IPS-11a (cell line): ENCODE results near the gene ELAVL1.
"Not testable (repeated sequence)": the region's sequence is repeated elsewhere in the genome, so short reads cannot be mapped to it uniquely, and the experiment has no call there.

Experiments used
- H3K4me3 ChIP-seq: one replicate; pipeline ENCODE4 v1.5.1; 2013; ENCODE audit warnings: low read depth, low read length, control low read depth

The ELAVL1 gene

DNA sequence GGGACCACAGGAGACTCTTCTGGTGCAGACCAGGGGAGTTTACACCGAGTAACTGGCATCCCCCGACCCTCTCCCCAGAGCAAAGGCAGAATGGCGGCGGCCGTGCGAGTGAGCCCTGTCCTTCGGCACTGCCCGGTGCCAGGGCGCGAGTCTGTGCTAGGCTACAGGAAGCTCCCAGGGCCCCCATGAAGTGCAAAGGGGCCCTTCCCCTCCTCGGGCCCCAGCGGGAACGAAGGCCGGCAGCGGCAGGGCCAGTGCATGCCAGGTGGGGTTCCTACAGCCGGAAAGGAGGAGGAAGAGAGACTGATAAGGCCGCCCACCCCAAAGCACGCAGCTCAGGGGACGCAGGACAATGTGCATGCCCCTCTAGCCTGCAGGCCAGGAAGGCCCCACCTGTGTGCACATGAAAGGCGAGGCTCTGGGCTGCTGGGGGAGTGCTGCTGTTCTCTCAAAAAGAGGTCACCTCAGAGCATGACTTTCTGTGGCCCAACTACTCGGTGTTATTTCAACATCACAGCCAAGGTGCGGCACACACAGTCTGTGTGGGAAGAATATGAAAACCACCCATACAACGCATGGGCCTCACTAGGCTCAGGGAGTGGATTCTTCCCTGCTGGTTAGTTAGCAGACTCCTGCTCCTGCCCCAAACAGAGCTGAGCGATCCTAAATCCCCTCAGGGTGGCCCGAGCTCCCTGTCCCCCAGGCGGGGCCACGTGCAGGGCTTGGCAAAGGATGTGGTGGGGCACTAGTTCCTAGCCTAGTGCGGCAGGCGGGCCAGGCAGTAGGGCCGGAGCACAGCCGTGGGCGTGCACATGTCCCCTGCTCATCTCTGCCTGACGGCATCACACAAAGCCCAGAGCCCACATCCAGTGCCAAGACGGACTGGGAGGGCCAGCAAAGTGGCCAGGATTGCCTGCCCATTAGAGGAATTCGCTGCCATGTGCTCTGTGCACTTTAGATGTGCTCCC is 33.6 kb downstream of the ELAVL1 start:
- no peak overlapping the region for H3K4me3 ChIP-seq

DNA sequence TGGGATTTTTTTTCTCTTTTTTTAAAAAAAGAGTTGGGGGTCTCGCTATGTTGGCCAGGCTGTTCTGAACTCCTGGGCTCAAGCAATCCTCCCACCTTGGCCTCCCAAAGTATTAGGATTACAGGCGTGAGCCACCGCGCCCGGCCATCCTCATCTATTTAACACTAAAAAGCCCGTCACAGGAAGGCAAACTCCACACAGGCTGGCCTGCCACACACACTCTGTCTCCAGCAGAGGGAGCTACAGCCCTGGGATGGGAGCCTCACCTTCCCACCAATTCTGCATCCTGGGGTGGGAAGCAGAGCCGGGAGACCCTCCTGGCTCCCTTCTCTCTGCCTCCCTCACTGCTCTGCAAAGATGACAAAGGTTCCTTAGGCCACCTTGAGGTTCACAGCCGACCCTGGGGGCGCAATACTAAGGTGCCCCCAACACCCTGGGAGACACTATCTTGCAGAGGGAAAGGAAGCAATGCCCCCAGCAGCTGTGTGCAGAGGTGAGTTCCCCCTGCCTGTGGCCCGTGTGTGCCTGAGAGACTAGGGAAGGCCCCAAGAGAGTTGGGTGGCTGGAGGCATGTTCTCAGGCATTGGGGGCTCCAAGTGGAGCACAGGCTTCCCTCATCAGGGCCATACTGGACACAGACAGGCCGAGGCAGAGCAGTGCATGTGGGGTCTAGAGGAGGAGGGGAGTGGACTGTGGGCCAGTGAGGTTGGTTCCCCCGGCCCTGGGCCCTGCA is 34.6 kb downstream of the ELAVL1 start:
- no peak overlapping the region for H3K4me3 ChIP-seq

DNA sequence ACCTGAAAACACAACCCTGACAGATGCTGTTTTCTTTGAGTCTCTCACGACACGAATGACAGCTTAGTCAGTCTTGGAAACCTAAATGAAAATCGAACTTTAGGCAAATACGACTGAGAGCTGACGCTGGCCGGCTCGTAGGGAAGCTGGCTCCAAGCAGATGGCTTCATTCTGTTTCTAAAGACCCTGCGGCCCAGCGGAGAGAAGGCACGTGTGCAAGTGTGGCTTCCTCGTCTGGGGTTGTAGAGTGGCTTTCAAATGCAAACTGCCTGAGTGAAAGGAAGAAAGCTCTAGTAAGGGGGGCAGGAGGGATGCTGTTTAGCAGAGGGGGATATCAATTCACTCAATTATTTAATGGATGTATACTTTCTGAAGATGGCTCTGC is 35.9 kb downstream of the ELAVL1 start:
- no peak overlapping the region for H3K4me3 ChIP-seq

DNA sequence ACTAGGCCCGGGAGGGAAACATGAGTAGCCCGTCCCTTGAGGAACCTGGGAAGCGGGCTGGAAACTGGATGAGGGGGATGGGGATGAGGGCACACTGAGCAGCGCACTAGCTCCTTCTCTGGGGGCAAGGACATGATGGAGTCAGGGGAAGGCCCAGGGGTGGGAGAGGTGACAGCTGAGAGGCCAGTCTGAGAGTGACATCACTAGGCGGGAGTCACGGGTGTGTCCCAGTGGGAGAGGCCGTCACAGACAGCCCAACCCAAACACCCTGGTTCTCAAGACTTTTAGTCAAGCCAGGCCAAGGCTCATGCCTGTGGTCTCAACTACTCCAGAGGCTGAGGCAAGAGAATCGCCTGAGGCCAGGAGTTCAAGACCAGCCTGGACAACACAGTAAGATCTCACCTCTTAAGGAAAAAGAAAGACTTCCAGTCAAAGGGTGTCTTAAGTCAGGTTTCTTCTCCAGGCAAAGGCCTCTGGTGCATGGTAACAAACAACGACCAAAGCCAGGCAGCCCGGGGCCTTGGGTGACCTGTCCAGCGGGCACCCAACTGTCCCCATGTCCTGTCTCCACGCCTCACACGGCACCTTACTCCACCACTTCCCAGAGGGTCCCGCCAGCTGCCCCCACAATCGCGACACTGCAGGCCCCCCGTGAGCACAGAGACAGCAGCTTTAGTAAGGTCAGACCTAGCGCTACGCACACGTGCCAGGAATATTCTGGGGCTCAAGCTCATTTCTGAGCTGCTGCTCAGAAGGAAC is 36.5 kb downstream of the ELAVL1 start:
- no peak overlapping the region for H3K4me3 ChIP-seq

DNA sequence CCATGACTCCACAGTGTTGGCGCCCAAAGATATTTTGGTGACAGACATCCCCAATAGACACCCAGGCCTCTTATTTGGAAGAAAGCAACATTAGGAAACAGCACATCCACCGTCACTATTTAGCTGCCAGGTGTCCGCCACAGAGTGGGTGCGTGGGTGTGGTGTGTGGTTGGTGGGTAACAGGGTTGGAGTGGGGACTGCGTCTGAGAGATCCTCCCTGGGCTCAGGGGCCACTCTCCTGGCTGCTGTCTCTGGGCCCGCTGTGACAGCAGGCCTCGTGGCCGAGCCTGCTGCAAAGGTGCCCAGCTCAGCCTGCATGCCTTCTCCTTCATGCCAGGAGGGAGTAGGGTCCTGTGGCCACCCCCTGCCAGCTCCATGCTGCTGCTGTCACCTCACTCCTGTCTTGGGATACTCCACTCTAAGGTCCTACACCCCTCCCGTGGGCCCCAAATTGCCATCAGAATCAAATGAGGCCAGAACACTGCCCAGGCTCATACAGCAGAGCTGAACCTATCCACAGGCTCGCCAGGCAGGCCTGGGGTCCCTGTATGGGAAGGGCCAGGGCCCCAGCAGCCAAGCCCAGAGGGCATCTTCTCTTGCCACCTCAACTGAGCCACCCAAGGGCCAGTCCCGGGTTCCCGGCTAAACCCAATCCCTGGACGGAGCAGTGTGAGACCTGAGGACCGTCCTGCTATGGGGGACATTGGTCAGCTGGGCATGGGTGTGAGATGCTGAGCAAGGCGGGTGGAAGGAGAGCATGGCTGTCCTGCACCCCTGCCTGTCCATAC is 37.2 kb downstream of the ELAVL1 start:
- no peak overlapping the region for H3K4me3 ChIP-seq

DNA sequence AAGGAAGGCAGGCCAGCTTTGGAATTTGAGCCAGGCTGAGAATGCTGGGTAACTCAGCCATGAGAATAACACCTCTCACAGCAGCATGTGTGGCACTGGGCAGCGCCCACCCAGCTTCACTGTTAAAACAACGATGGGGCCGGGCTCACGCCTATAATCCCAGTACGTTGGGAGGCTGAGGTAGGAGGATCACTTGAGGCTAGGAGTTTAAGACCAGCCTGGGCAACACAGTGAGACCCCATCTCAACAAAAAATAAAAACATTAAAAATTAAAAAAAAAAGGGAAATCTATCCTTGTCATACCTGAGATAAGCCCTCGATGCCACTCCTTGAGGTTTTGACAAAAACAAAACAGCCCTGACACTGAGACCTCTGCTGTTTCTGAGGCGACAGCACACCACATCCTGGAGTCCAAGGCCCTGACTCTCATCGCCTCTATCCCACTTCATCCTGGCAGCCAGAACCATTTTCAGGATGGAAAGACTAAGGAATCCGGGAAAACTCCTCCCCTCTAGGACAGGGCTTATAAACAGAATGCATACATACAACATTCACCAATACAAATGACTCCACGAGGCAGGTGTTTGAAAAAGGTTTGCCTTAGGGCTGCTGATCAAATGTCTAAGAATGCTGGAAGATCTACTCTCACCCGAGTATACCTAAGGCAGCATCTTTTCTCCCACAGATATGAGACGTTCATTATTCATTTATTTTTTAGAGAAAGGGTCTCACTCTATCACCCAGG is 39.3 kb downstream of the ELAVL1 start:
- no peak overlapping the region for H3K4me3 ChIP-seq

DNA sequence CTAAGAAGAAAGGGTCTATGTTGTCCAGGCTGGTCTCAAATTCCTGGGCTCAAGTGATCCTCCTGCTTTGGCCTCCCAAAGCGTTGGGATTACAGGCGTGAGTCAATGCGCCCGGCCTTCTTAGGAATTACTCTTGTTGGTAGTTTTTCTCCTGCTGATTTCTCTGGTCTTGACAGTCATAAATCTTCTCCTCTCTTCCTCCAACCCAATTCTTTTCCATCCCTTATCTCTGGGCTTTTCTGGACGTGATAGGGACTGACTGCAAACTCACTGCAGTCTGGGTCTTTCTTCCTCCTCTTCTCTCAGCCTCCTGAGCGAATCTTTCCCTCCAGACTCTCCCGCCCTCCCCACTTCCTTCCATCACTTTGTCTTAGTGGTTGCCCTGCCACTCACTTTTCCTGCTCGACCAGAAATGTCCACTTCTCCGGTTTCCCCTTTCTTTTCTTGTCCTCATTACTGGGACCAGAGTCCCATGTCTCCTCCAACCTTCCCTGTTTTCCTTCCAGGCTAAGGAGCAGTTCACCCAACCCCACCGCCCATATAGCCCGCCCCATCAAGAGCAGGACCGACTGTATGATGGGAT is 40.1 kb downstream of the ELAVL1 start:
- H3K4me3 ChIP-seq, result no peak overlapping the region

DNA sequence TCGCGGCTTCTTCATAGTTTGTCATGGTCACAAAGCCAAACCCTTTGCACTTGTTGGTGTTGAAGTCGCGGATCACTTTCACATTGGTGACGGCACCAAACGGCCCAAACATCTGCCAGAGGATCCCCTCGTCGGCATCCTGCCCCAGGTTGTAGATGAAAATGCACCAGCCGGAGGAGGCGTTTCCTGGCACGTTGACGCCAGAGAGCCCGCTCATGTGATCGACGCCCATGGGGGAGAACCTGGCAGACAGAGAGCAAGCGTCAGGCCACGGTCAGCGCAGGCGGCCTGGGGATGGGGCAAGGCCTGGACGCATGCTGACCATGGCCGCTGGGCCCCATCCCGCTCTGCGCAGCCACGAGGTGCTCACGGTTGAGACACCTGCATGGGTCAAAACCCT is 41.9 kb downstream of the ELAVL1 start:
- no peak overlapping the region for H3K4me3 ChIP-seq

DNA sequence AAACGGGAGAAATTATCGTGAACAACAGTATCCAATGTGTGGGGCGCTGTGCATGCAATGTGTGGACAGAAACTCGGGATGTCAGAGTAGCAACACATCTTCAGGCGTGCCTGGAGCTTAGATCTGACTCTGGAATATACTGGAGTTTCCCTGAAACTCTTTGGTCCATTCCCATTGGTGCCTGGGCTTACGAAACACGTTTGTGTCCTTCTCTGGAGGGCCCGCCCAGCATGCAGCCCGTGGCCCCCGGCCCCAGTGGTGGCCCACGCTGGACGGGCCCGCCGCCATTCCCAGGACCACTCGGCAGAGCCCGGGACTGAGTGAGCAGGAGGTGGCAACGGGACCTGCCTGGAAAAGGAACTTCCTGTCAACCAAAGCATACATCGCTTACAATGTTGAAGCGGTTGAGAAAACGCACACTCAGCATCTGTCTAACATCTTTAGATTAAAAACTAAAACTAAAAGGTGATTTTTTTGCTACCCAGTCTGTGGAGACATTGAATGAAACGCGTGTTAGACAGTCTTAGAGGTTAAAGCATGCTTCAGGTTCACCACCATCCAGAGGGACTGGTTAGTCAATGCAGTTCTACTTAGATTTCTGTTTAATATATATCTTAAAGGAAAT is 42.7 kb downstream of the ELAVL1 start:
- no peak overlapping the region for H3K4me3 ChIP-seq

DNA sequence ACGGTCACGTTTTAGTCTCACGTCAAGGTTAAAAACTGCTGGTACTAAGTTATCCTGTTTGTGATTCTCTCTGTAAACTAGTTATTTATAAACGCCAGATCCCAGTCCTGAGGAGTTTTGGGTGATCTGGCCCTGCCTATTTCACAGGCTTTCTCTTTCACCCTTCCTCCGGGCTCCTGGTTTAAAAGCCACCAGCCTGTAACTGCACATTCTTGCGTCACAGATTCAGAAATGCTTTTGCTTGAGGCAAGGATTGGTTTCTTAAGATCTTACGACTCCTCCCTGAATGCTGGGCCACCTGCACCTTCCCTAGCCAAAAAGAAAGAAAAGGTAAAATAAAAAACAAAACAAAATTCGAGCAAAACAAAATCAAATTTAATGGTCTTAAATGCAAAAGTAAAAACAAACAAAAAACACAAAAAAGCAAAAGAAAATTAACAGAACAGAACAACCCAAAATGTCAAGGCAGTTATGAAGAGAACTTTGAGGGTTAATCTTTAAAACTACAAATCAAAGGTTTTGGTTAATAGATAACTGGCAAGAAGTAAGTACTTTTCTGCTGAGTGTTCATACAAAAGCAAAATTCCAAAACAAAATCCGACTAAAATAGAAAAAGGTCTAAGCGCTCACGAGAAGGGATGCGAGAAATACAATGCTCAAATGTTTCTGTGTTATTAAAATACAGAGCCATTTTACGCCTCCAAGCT is 43.4 kb downstream of the ELAVL1 start:
- H3K4me3 ChIP-seq, result no peak overlapping the region

DNA sequence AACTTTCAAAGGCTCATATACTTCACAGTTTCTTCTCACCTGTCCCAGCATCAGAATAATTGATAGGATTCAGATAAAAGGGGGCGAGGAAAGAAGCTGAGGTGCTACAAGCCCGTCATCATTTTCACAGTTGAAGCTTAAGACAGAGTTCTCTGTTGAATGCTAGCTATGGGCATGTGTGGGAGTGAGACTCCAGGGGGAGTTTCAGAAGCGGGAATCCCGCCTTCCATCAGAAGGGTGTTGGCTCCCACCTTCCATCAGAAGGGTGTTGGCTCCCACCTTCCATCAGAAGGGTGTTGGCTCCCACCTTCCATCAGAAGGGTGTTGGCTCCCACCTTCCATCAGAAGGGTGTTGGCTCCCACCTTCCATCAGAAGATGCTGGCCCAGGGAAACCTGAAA is 44.4 kb downstream of the ELAVL1 start:
- H3K4me3 ChIP-seq, result not testable (repeated sequence)

DNA sequence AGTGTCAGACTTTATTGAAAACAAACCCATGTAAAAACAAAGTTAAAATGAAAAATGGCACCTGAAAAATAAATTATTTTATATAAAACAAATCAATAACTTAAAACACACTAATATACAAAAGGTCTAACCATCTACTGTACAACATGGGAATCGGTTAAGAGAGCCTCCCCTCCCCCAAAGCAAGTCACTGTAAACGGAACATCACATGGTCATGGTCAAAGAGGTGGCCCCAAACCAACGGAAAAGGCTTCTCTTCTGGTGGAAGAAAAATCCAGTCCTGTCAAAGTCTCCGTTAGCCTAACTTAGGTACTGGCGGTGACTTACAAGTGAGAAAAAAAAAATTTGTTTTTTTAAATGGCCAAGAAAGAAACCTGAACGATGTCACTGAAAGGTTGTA is 46.2 kb downstream of the ELAVL1 start:
- no peak overlapping the region for H3K4me3 ChIP-seq

DNA sequence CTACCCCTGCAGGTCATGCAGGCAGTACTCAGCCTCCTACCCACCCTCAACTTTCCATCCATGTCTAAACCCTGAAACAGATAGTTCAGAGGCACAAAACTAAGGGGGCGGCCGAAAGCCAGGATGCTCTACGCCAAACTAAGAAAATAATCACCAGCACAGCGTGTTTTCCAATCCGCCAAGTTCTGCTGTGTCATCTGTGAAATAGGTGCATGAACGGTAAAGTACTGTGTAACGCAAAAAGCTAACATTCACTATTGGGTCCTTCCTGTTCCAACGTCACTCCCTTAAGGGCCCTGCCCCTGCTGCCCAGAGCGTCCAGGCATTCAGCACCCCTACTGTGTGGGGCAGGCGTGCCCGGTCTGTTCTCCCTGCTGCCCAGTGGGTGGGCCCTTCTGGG is 49.7 kb downstream of the ELAVL1 start:
- H3K4me3 ChIP-seq, result no peak overlapping the region

DNA sequence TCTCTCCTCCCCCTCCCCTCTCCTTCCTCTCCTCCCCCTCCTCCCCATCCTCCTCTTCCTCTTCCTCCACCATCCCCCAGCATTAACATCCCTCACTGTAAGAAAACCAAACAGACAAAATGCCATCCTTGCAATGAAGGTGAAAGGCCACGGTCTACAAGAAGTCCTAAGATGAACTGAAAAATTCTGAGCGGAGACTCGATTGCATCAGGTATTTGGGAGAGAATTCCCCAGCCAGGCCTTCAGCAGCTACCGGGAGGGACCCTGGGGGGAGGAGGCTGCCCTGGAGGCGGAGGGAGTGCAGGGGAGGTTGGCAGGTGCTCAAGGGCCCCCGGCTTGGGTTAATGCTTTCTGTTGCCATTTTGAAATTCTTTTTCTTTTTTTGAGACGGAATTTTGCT is 51.9 kb downstream of the ELAVL1 start:
- H3K4me3 ChIP-seq, result no peak overlapping the region

DNA sequence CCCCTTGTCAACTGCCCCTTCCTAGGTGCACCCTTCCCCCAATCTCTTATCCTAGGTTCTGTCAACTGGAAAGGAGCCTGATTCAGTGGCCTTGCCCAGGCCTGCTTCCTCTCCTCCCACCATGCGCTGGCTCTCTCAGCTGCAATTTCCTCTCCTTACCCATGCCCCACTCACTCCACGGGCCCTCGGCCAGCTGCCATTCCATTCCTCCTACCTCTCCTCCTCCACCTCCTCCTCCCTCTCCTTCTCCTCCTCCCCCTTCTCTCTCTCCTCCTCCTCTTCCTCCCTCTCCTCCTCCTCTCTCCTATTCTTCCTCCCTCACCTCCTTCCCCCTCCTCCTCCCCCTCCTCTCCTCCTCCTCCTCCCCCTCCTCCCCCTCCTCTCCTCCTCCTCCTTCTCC is 52.4 kb downstream of the ELAVL1 start:
- H3K4me3 ChIP-seq, result no peak overlapping the region

DNA sequence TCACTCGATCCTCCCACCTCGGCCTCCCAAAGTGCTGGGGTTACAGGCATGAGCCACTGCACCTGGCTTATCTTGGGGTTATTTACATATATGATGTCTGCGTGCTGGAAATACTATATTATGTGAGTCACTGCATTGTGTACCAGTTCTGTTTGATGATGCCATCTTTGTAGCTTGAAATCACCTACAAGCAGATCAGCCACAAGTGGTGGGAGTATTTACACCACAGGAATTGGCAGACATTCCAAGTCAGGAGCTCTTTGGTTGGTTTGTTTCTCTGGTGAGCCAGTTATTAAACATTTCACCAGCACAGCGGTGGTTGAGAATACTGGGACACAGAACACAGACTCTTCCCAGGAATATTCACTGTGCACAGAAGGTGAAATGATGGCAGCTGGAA is 57.5 kb downstream of the ELAVL1 start:
- H3K4me3 ChIP-seq, result no peak overlapping the region

DNA sequence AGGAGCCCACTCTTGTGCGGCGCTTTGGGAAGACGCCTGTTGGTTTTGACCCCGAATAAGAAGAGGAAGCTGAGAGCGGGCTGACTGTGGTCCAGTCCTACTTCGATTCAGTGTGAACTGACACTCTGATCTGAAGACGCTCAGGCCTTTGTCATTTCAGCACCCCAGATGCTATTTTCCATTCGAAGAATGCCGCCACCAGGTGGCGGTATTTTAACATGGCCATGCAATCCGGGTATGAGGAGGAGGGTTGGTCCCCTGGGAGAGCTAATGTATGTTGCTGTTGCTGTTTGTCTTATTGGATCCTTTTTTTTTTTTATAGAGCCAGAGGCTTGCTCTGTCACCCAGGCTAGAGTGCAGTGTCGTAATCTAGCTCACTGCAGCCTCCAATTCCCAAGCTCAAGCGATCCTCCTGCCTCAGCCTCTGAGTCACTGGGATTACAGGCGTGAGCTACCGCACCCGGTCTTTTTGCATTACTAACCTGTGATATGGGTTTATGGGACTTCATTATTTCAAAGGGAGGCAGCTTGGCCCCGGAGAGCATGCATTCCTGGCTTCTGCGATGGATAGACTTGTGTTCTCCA is 61.2 kb downstream of the ELAVL1 start:
- peak overlapping the region; percentile 47 for H3K4me3 ChIP-seq
